Activated naive CD8-positive, alpha-beta T cell treated with anti-CD3 and anti-CD28 coated beads, Interleukin-2, amount 50 U/mL, for 16 hours (primary cell): ENCODE results near the gene G6PD.
A peak's percentile ranks its signal among the peaks of the same experiment; 100 is the strongest.
"Not testable (repeated sequence)": the region's sequence is repeated elsewhere in the genome, so short reads cannot be mapped to it uniquely, and the experiment has no call there.

ENCODE experiments used
- DNase-seq: peaks from one replicate; pipeline ENCODE4 v3.0.0-alpha.2; 2020; ENCODE audit warnings: low read depth, low spot score

The G6PD gene

GRCh38 chrX:154546354-154547244 is at the start of gene G6PD:
TSS of gene G6PD (minus strand) at chrX:154546846. CDS start at chrX:154546155, 691 bp downstream.
- DNase-seq = peak; percentile 46

GRCh38 chrX:154595559-154596249 is 49.1 kb upstream of the G6PD start:
- DNase-seq = no peak

- no peak for DNase-seq
These were observed 47.8 kb upstream of the G6PD start for GRCh38 chrX:154594491-154594890.

- DNase-seq = no peak
These were observed 46.6 kb upstream of the G6PD start for GRCh38 chrX:154593201-154593600.

GRCh38 chrX:154592505-154592904 is 45.9 kb upstream of the G6PD start:
- DNase-seq = no peak

DNA sequence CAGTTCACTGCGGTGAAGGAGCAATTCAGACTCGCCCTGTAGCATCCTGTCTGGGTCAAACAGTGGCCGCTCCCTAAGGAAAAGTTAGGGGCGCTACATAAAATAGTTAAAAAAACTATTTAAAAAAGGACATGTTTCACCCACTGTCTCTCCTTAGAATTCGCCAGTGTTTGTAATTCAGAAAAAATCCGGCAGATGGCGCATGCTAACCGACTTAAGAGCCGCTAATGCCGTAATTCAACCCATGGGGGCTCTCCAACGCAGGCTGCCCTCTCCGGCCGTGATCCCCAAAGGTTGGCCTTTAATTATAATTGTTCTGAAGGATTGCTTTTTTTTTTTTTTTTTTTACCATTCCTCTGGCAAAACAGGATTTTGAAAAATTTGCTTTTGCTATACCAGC is 43.8 kb upstream of the G6PD start:
- DNase-seq = not testable (repeated sequence)

GRCh38 chrX:154584585-154585183 is 38.0 kb upstream of the G6PD start, which contains the start of gene CTAG1A:
TSS of gene CTAG1A (plus strand) at chrX:154585133. CDS start at chrX:154585207, 74 bp downstream.
- not testable (repeated sequence) for DNase-seq

DNA sequence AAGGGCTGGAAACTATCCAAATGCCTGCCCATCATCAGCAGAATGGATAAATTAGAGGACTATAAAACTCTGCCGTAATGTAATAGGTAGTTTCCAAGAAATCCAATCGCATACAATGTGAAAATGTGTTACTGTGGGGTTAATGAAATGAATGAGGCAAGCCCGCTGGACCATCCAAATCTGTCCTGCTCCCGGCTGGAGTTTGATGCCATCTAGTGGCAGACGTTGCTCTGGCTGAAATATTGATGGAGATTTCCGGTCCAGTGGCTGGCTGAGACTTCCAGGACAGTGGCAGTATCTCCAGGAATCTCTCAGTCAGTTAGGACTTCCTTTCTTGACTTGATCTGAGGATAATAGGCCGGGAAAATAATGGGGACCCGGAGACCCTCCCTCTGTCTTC is 36.3 kb upstream of the G6PD start:
- not testable (repeated sequence) for DNase-seq

DNA sequence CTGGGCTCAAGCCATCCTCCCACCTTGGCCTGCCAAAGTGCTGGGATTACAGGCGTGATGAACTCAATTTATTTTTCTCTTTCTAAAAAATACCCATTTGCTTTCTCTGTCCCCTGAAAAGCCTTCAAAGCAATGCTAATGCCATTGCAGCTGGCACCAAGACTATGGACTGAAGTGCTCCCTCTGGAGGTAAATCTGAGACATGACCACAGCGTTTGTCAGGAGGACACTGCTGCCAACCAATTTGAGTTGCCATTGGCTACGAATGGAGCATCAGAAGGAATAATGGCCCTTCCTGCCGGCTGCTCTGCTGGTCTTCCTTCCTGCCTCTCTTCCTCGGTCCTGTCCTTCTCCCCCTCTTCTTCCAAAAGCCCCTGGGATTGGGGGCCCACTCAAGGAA is 28.4 kb upstream of the G6PD start:
- not testable (repeated sequence) for DNase-seq

- not testable (repeated sequence) for DNase-seq
These were observed 26.4 kb upstream of the G6PD start for GRCh38 chrX:154573061-154573460.

- DNase-seq = not testable (repeated sequence)
These were observed 23.7 kb upstream of the G6PD start for GRCh38 chrX:154570361-154570760.

- DNase-seq = not testable (repeated sequence)
These were observed 15.6 kb upstream of the G6PD start for GRCh38 chrX:154562295-154562694.

GRCh38 chrX:154560326-154560725 is 13.7 kb upstream of the G6PD start:
- DNase-seq = not testable (repeated sequence)

GRCh38 chrX:154558896-154559295 is 12.2 kb upstream of the G6PD start:
- not testable (repeated sequence) for DNase-seq

GRCh38 chrX:154558060-154558690 is 11.5 kb upstream of the G6PD start:
- DNase-seq = not testable (repeated sequence)

DNA sequence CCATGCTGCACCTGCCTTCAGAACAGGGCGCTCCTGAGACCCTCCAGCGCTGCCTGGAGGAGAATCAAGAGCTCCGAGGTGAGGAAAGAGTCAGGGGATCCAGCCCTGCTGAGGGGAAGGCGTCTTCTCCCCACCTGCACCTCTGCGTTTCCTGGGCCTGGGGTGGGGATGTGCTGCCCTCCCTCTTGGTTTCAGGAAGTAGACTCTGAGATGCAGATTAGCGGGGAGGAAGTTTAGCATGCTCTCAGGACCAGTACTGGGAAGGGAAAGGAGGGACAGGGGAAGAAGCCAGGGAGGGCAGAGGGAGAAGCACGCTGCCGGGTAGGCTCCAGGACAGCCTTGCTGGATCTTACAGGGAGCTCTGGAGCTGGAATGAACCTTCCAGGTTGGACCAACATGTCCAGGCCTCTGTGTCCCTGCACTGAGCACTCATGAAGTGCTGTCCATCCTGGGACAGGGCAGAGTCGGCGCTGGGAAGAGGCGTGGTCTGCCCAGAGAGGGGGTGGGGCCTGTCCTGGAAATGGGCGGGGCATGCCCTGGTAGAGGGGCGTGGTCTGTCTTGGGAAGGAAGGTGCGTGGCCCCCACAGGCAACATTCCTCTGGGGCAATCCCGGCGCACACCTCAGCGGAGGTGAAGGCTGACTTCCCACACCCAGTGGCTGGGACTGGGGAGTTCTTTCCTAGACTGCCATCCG is 5.6 kb upstream of the G6PD start:
- DNase-seq = not testable (repeated sequence)

GRCh38 chrX:154549766-154550165 is 3.1 kb upstream of the G6PD start:
- DNase-seq = no peak

DNA sequence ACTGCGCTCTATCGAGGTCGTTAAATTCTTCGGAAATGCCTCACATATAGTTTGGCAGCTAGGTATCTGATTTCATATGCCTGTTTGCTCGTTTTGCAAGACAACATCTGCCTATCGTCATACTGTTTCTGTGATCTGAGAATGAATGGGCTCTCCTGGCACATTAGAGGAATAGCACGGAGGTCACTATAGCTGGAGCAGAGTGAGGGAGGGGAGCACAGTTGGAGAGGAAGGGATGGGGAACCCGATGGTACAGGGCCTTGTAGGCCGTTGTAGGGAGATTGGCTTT is 1.3 kb upstream of the G6PD start:
- no peak for DNase-seq

- peak; percentile 65 for DNase-seq
These were observed 790 bp upstream of the G6PD start, which contains the start of gene IKBKG for GRCh38 chrX:154547245-154548027. TSS of gene IKBKG (plus strand) at chrX:154547620. CDS start at chrX:154552003, 4,383 bp downstream.

GRCh38 chrX:154545673-154546274 is 872 bp downstream of the G6PD start:
- DNase-seq = no peak
